H1 (cell line): ENCODE results near the gene IDUA. TPM values are rescaled to one million over a fixed set of nuclear protein-coding genes. Genes with fewer than 3 reads are reported as not detected.

Source experiments
- HDAC2 ChIP-seq, 2 experiments: fragments of 300-600 bp in 1 of 2; sonication (generic) in 1 of 2; IDR thresholded peaks; 2 replicates each; pipeline ENCODE4 v1.6.1; 2011 to 2012; ENCODE audit warnings: low read depth in 2 of 2, low read length in 2 of 2, mild to moderate bottlenecking in 2 of 2, moderate library complexity in 2 of 2, borderline replicate concordance in 1 of 2, inconsistent platforms in 1 of 2
- HDAC6 ChIP-seq: IDR thresholded peaks from one replicate; pipeline ENCODE4 v1.7.1; 2012; ENCODE audit warnings: low read depth, mild to moderate bottlenecking, inconsistent platforms, low read length, moderate library complexity
- JUND ChIP-seq: IDR thresholded peaks from 2 replicates; pipeline ENCODE4 v1.6.1; 2011; ENCODE audit warnings: mild to moderate bottlenecking, improper control_type of control experiment, low read length
- SIRT6 ChIP-seq: IDR thresholded peaks from one replicate; pipeline ENCODE4 v1.7.1; 2012; ENCODE audit warnings: low read length, inconsistent platforms
- SP1 ChIP-seq: IDR thresholded peaks from 2 replicates; pipeline ENCODE4 v1.6.1; 2011; ENCODE audit warnings: low read depth, low read length
- SP4 ChIP-seq: IDR thresholded peaks from 2 replicates; pipeline ENCODE4 v1.6.1; 2012; ENCODE audit warnings: low read length, inconsistent platforms
- TEAD4 ChIP-seq: IDR thresholded peaks from 2 replicates; pipeline ENCODE4 v1.6.1; 2012; ENCODE audit warnings: low read depth, low read length, inconsistent platforms, mixed read lengths
- polyA plus RNA-seq, 7 experiments: library from polyadenylated mRNA; depleted of rRNA in 3 of 7; stranded (reverse) in 5 of 7; unstranded in 2 of 7; fragments of >200 nt in 5 of 7; fragments of 200-250 nt in 2 of 7; gene quantifications; 1 replicate in 5 of 7; 2 replicates in 1 of 7; 4 replicates in 1 of 7; pipeline versions ENCODE4 v1.2.1 to v1.2.3, GENCODE V29; 2011 to 2013; ENCODE audit warnings: missing spikeins in 2 of 7, mixed read lengths in 2 of 7
- total RNA-seq: library from RNA; stranded (reverse); fragmentation: NEBNext Ultra II Directional; extraction: Animal tissue kit (Norgen Biotek cat#: 25700); gene quantifications from 2 replicates; pipeline ENCODE4 v1.2.1, GENCODE V29; 2021

Gene IDUA
- total and polyA plus RNA-seq, 2 of the 8 experiments (the other 6 are each of a cell fraction or from before 2014, with no cell fraction given), result 2.8 to 4.8 TPM

GRCh38 chr4:946517-947471 lies 40.0 kb upstream of the IDUA start (continued):
- TF ChIP-seq TEAD4, result no peak
- no peak for TF ChIP-seq SP4
- TF ChIP-seq HDAC2 (IDR thresholded peaks at IDR 0.05; ENCODE audit: borderline replicate concordance in 1 of 2, low read depth in 2 of 2, low read length in 2 of 2), result no peak
- no peak for TF ChIP-seq SIRT6
- TF ChIP-seq HDAC6, result no peak
- no peak for TF ChIP-seq JUND
- TF ChIP-seq SP1, result no peak
